Adrenal gland (tissue), 12 donors: Measurements from ENCODE around the gene MYO18A. TPM values are rescaled to one million over a fixed set of nuclear protein-coding genes. Genes with fewer than 3 reads are reported as not detected.

Experiments used
- DNase-seq, 7 donors: peaks; one replicate each; pipeline ENCODE4 v3.0.0-alpha.2; 2019 to 2020
- H3K27ac ChIP-seq, 5 donors: fragments of 200-600 bp; sonication (generic) in 4 of 5; 1 replicate in 3 of 5; 2 replicates in 2 of 5; pipeline versions ENCODE4 v1.5.1 to v1.8.0; 2016 to 2020; ENCODE audit warnings: mild to moderate bottlenecking in 1 of 5
- H3K27me3 ChIP-seq: fragments of 200-600 bp; 2 replicates; pipeline ENCODE4 v1.8.0; 2021
- H3K36me3 ChIP-seq, 2 donors: fragments of 200-600 bp; replicated peaks in 1 of 2; 1 replicate in 1 of 2; 2 replicates in 1 of 2; pipeline versions ENCODE4 v1.5.1 to v1.8.0; 2018 to 2022
- H3K4me1 ChIP-seq, 2 donors: fragments of 200-600 bp; replicated peaks in 1 of 2; 1 replicate in 1 of 2; 2 replicates in 1 of 2; pipeline versions ENCODE4 v1.5.1 to v1.8.0; 2018 to 2021
- H3K4me3 ChIP-seq, 4 donors: fragments of 200-600 bp; sonication (generic) in 3 of 4; one replicate each; pipeline ENCODE4 v1.5.1; 2016 to 2018
- H3K9me3 ChIP-seq, 3 donors: fragments of 200-600 bp; sonication (generic) in 1 of 3; replicated peaks in 1 of 3; 1 replicate in 2 of 3; 2 replicates in 1 of 3; pipeline versions ENCODE4 v1.5.1 to v1.8.0; 2016 to 2021
- CTCF ChIP-seq, 6 experiments: fragments of 450-650 bp in 4 of 6; fragments of 200-600 bp in 2 of 6; sonication (generic) in 1 of 6; IDR thresholded peaks; 1 replicate in 5 of 6; 2 replicates in 1 of 6; pipeline versions ENCODE4 v1.5.1 to v1.8.0; 2016 to 2021; ENCODE audit warnings: antibody characterized with exemption in 6 of 6, mild to moderate bottlenecking in 2 of 6, moderate library complexity in 1 of 6
- POLR2A ChIP-seq, 2 donors: fragments of 450-650 bp; IDR thresholded peaks; one replicate each; pipeline ENCODE4 v1.6.1; 2017; ENCODE audit warnings: antibody characterized with exemption in 2 of 2, mild to moderate bottlenecking in 2 of 2, moderate library complexity in 1 of 2
- WGBS, 4 donors: extraction: QIAGEN DNeasy Blood & Tissue Kit in 2 of 4; methylation state at CpG; one replicate each; pipeline versions ENCODE4 v1.1.5 to v1.1.7; 2013 to 2017; 5-methylcytosine and 5-hydroxymethylcytosine counted together
- intact Hi-C, 2 donors: fragments of 100-400 bp; cut with DNase I; formaldehyde crosslinking; loops; one replicate each; pipeline versions ENCODE4 v1.14.1 to v1.15.0; 2022 to 2023
- polyA plus RNA-seq, 3 donors: library from polyadenylated mRNA; stranded (reverse); fragments of 200-250 nt in 2 of 3; fragments of 350-450 nt in 1 of 3; fragmentation: Illumina TruSeq in 1 of 3; extraction: RNeasy Lipid Tissue Mini Kit (QIAGEN cat#74804) in 1 of 3; gene quantifications; one replicate each; pipeline ENCODE4 v1.2.3, GENCODE V29; 2013 to 2014
- total RNA-seq, 9 donors: library from RNA; depleted of rRNA in 4 of 9; stranded (reverse); fragments of >200 nt in 4 of 9; fragments of 120-200 nt in 1 of 9; fragmentation: NEBNext Ultra II Directional in 1 of 9; extraction: Animal tissue kit (Norgen Biotek cat#: 25700) in 1 of 9; gene quantifications; one replicate each; pipeline versions ENCODE4 v1.1.0 to v1.2.4, GENCODE V29; 2013 to 2023
- donor health status: healthy with polysubstance abuse.
- donor health status: Bipolar disorder and iron deficiency.
- donor health status: DM: yes; HTN: yes; CAD: no.
- donor health status: DM: no; HTN: no; CAD: no.
- donor health status: DM: no; HTN: no; CAD: no.
- donor health status: DM: yes; HTN: yes; CAD: no.

MYO18A gene
- total and polyA plus RNA-seq, 12 donors: 19.6 to 95.6 (median 40.7) TPM

GRCh38 chr17:29194669-29195068 lies 14.5 kb upstream of the MYO18A start:
- no peak for DNase-seq
- TF ChIP-seq POLR2A (IDR thresholded peaks at IDR 0.05) (no peak), CTCF (IDR thresholded peaks at IDR 0.05) (no peak)
- no peaks in the 10 kb centered on the region for H3K4me1 ChIP-seq
- no peaks in the 10 kb centered on the region for H3K9me3 ChIP-seq
- intact Hi-C loops: no loop called here
- no peak overlapping the region for H3K4me3 ChIP-seq
- WGBS, 4 donors: 85 to 93% (median 89%) methylated on average over 3 of the region's 3 CpGs
- H3K36me3 ChIP-seq: no peaks in the 10 kb centered on the region
- no peaks in the 10 kb centered on the region for H3K27me3 ChIP-seq
- no peak overlapping the region for H3K27ac ChIP-seq

- H3K27me3 ChIP-seq: no peaks in the 10 kb centered on the region
- DNase-seq: peak in 1 of 7 donors; percentile 5
- no peaks in the 10 kb centered on the region for H3K36me3 ChIP-seq
- no peak overlapping the region for H3K4me3 ChIP-seq
- WGBS, 4 donors: 56 to 74% (median 65%) methylated on average over 2 of the region's 2 CpGs
- no peak overlapping the region for H3K27ac ChIP-seq
- H3K4me1 ChIP-seq: no peaks in the 10 kb centered on the region
- intact Hi-C loops: no loop called here
- no peak for TF ChIP-seq POLR2A (IDR thresholded peaks at IDR 0.05)
- TF ChIP-seq CTCF (IDR thresholded peaks at IDR 0.05): no peak
- H3K9me3 ChIP-seq: no peaks in the 10 kb centered on the region
Measured at GRCh38 chr17:29193146-29193545, 12.9 kb upstream of the MYO18A start.

GRCh38 chr17:29190592-29191207 lies 10.5 kb upstream of the MYO18A start:
- Histone ChIP-seq H3K36me3 (no peaks in the 10 kb centered on the region), H3K4me3 (no peak overlapping the region), H3K27ac (no peak overlapping the region), H3K9me3 (no peaks in the 10 kb centered on the region), H3K4me1 (no peaks in the 10 kb centered on the region), H3K27me3 (no peaks in the 10 kb centered on the region)
- intact Hi-C loops: no loop called here
- TF ChIP-seq CTCF (IDR thresholded peaks at IDR 0.05) (no peak), POLR2A (IDR thresholded peaks at IDR 0.05) (no peak)
- peak in 1 of 7 donors; percentile 4 for DNase-seq
- 83 to 88% (median 87%) methylated on average over 4 of the region's 4 CpGs for WGBS, 4 donors

- intact Hi-C loops: no loop called here
- H3K4me3 ChIP-seq: no peak overlapping the region
- no peaks in the 10 kb centered on the region for H3K4me1 ChIP-seq
- H3K27ac ChIP-seq: no peak overlapping the region
- no peaks in the 10 kb centered on the region for H3K27me3 ChIP-seq
- TF ChIP-seq POLR2A (IDR thresholded peaks at IDR 0.05) (no peak), CTCF (IDR thresholded peaks at IDR 0.05) (no peak)
- no peaks in the 10 kb centered on the region for H3K9me3 ChIP-seq
- WGBS, 4 donors: 75 to 100% (median 84%) methylated on average over 2 of the region's 2 CpGs
- no peaks in the 10 kb centered on the region for H3K36me3 ChIP-seq
- peak in 1 of 7 donors; percentile 11 for DNase-seq
Measured at GRCh38 chr17:29190039-29190438, 9.8 kb upstream of the MYO18A start.
